K562 (cell line): ENCODE measurements around the gene EPN2. TPM values are rescaled to one million over a fixed set of nuclear protein-coding genes. Genes with fewer than 3 reads are reported as not detected.

Experiments
- ATAC-seq: fragments of 200-7000 bp; cut with Tn5 transposase; 3 replicates; pipeline ENCODE4 v1.9.1; 2020; ENCODE audit warnings: moderate library complexity
- BruUV-seq: library from RNA; stranded (reverse); fragments of 400-500 nt; replicated peaks from 2 replicates; lab custom pipeline; 2021; lab: Mats Ljungman, UMichigan
- CTCF ChIA-PET: fragments of 300-600 bp; formaldehyde crosslinking; extraction: SDS; loops from one replicate; lab custom pipeline; 2021; ENCODE audit warnings: low intra/inter-chr PET ratio; lab: Yijun Ruan, JAX
- POLR2A ChIA-PET: fragments of 300-600, 350-650 bp; sonication (Branson Sonifier 250); formaldehyde crosslinking; extraction: SDS; loops from one replicate; lab custom pipeline; 2021; ENCODE audit warnings: antibody characterized with exemption, inconsistent platforms; lab: Yijun Ruan, JAX
- DNase-seq, 4 experiments: peaks; one replicate each; pipeline versions ENCODE4 v3.0.0 to v3.0.0-alpha.2; 2011 to 2018; ENCODE audit warnings: low spot score in 3 of 4, mixed read lengths in 3 of 4; ENCODE audit errors: extremely low read depth in 1 of 4
- FAIRE-seq: peaks from 2 replicates; lab custom pipeline; 2011; peaks lifted over from hg19 to GRCh38; lab: Jason Lieb, UNC
- H2AFZ ChIP-seq: 2 replicates; pipeline ENCODE4 v1.6.0; 2011; ENCODE audit warnings: low read depth, low read length, control low read depth, inconsistent platforms
- H3K27ac ChIP-seq: fragments of 200-600 bp; 3 replicates; pipeline ENCODE4 v1.8.0; 2011; ENCODE audit warnings: low read depth, mild to moderate bottlenecking, control low read depth, inconsistent platforms, low read length, moderate library complexity, mixed read lengths; ENCODE audit errors: extremely low read depth
- H3K27me3 ChIP-seq, 2 experiments: fragments of 300-600 bp in 1 of 2; 2 replicates in 1 of 2; 3 replicates in 1 of 2; pipeline versions ENCODE4 v1.6.0 to v1.8.0; 2011; ENCODE audit warnings: inconsistent platforms in 2 of 2, low read length in 2 of 2, mild to moderate bottlenecking in 1 of 2, mixed read lengths in 1 of 2, moderate library complexity in 1 of 2; ENCODE audit not compliant: control insufficient read depth in 2 of 2, insufficient read depth in 2 of 2
- H3K36me3 ChIP-seq: fragments of 300-600 bp; 3 replicates; pipeline ENCODE4 v1.8.0; 2011; ENCODE audit warnings: mild to moderate bottlenecking, low read length, inconsistent platforms; ENCODE audit not compliant: control insufficient read depth, insufficient read depth
- H3K4me1 ChIP-seq, 2 experiments: fragments of 200-600 bp in 1 of 2; replicated peaks in 1 of 2; 2 replicates in 1 of 2; 3 replicates in 1 of 2; pipeline versions ENCODE4 v1.5.1 to v1.8.0; 2011; ENCODE audit warnings: inconsistent platforms in 2 of 2, low read length in 2 of 2, mild to moderate bottlenecking in 1 of 2, mixed read lengths in 1 of 2, moderate library complexity in 1 of 2; ENCODE audit not compliant: control insufficient read depth in 2 of 2, insufficient read depth in 2 of 2
- H3K4me2 ChIP-seq: 2 replicates; pipeline ENCODE4 v1.6.1; 2011; ENCODE audit warnings: low read length, control low read depth, inconsistent platforms, mixed read lengths; ENCODE audit not compliant: insufficient read depth
- H3K4me3 ChIP-seq: fragments of 200-600 bp; sonication (generic), shearing (Covaris generic); 2 replicates; pipeline ENCODE4 v1.5.1; 2016; ENCODE audit warnings: control low read depth, inconsistent platforms
- H3K79me2 ChIP-seq: fragments of 200-600 bp; 3 replicates; pipeline ENCODE4 v1.8.0; 2011; ENCODE audit warnings: low read length, inconsistent platforms; ENCODE audit not compliant: control insufficient read depth, insufficient read depth
- H3K9ac ChIP-seq, 2 experiments: 2 replicates each; pipeline versions ENCODE4 v1.6.0 to v1.6.1; 2011; ENCODE audit warnings: low read depth in 2 of 2, low read length in 2 of 2, control low read depth in 1 of 2, inconsistent platforms in 1 of 2, mild to moderate bottlenecking in 1 of 2, mixed read lengths in 1 of 2; ENCODE audit not compliant: insufficient read depth in 1 of 2
- H3K9me1 ChIP-seq: one replicate; pipeline ENCODE4 v1.6.0; 2011; ENCODE audit warnings: inconsistent platforms, mild to moderate bottlenecking, low read length, moderate library complexity; ENCODE audit not compliant: control insufficient read depth, insufficient read depth
- H3K9me3 ChIP-seq: replicated peaks from 2 replicates; pipeline ENCODE4 v1.5.1; 2011; ENCODE audit warnings: low read depth, low read length, inconsistent platforms; ENCODE audit not compliant: control insufficient read depth, insufficient read depth
- H4K20me1 ChIP-seq: replicated peaks from 2 replicates; pipeline ENCODE4 v1.6.1; 2011; ENCODE audit warnings: low read length, inconsistent platforms, mixed read lengths; ENCODE audit not compliant: control insufficient read depth, insufficient read depth
- BRD4 ChIP-seq: fragments of 200-600 bp; sonication (generic); IDR thresholded peaks from 2 replicates; pipeline ENCODE4 v1.6.1; 2017; ENCODE audit warnings: inconsistent platforms
- C11orf30 ChIP-seq: fragments of 450-650 bp; IDR thresholded peaks from 2 replicates; pipeline ENCODE4 v1.6.1; 2016; ENCODE audit warnings: low read depth, mild to moderate bottlenecking
- CBFA2T3 ChIP-seq: fragments of 450-650 bp; IDR thresholded peaks from 2 replicates; pipeline ENCODE4 v1.6.1; 2017
- CGGBP1 ChIP-seq: fragments of 250-450 bp; sonication (Bioruptor Pico); IDR thresholded peaks from 2 replicates; pipeline ENCODE4 v1.9.0; 2021; ENCODE audit warnings: mild to moderate bottlenecking
- EP300 ChIP-seq: IDR thresholded peaks from 2 replicates; pipeline ENCODE4 v1.6.1; 2012; ENCODE audit warnings: low read length, improper control_type of control experiment
- ETV5 ChIP-seq: sonication (generic); formaldehyde crosslinking; IDR thresholded peaks from 2 replicates; pipeline ENCODE4 v1.4.0; 2020; ENCODE audit warnings: low read depth, mild to moderate bottlenecking, missing genetic modification reagents
- GTF2E2 ChIP-seq: fragments of 200-800 bp; sonication (Bioruptor generic); IDR thresholded peaks from 2 replicates; pipeline ENCODE4 v1.6.1; 2016; ENCODE audit warnings: missing genetic modification characterization, missing compliant biosample characterization
- HES1 ChIP-seq: fragments of 450-650 bp; IDR thresholded peaks from 2 replicates; pipeline ENCODE4 v1.6.1; 2016; ENCODE audit warnings: low read depth, mild to moderate bottlenecking, moderate library complexity
- HMG20B ChIP-seq: fragments of 250-450 bp; sonication (Bioruptor Pico); IDR thresholded peaks from 2 replicates; pipeline ENCODE4 v1.5.0; 2021; ENCODE audit warnings: mild to moderate bottlenecking
- LCOR ChIP-seq: sonication (generic); formaldehyde crosslinking; IDR thresholded peaks from 2 replicates; pipeline ENCODE4 v1.8.0; 2022; ENCODE audit warnings: mild to moderate bottlenecking, missing genetic modification reagents
- MXD1 ChIP-seq: fragments of 250-450 bp; sonication (Bioruptor Pico); IDR thresholded peaks from 2 replicates; pipeline ENCODE4 v1.8.0; 2021; ENCODE audit warnings: borderline replicate concordance, mild to moderate bottlenecking, moderate library complexity; ENCODE audit not compliant: poor library complexity, severe bottlenecking
- NR0B1 ChIP-seq: fragments of 450-650 bp; IDR thresholded peaks from one replicate; pipeline ENCODE4 v1.6.1; 2018; ENCODE audit warnings: mild to moderate bottlenecking, moderate library complexity; ENCODE audit not compliant: partially characterized antibody
- PHB ChIP-seq: fragments of 250-450 bp; sonication (Bioruptor Pico); IDR thresholded peaks from 2 replicates; pipeline ENCODE4 v1.5.0; 2021
- SIRT6 ChIP-seq: IDR thresholded peaks from one replicate; pipeline ENCODE4 v1.6.1; 2012; ENCODE audit warnings: low read depth, mild to moderate bottlenecking, control low read depth, inconsistent platforms, low read length, moderate library complexity
- TBL1XR1 ChIP-seq, 2 experiments: IDR thresholded peaks; 2 replicates each; pipeline ENCODE4 v1.6.1; 2012; ENCODE audit warnings: improper control_type of control experiment in 2 of 2, low read length in 2 of 2, mild to moderate bottlenecking in 1 of 2
- TSC22D4 ChIP-seq: fragments of 450-650 bp; IDR thresholded peaks from 2 replicates; pipeline ENCODE4 v1.6.1; 2016; ENCODE audit warnings: missing genetic modification characterization, missing biosample characterization, control low read depth
- ZBTB49 ChIP-seq: sonication (generic); formaldehyde crosslinking; IDR thresholded peaks from 2 replicates; pipeline ENCODE4 v1.8.0; 2022; ENCODE audit warnings: missing genetic modification reagents, mild to moderate bottlenecking, borderline replicate concordance
- ZFP36 ChIP-seq: fragments of 150-350 bp; IDR thresholded peaks from 2 replicates; pipeline ENCODE4 v1.6.1; 2018; ENCODE audit warnings: low read length, low read depth; ENCODE audit not compliant: partially characterized antibody
- ZNF75A ChIP-seq: fragments of 450-650 bp; formaldehyde crosslinking; IDR thresholded peaks from 2 replicates; pipeline ENCODE4 v1.4.0; 2020; ENCODE audit warnings: mild to moderate bottlenecking
- WGBS: fragments of 100-300 bp; shearing (Covaris generic); methylation state at CpG from one replicate; pipeline ENCODE4 v1.1.6; 2016; ENCODE audit warnings: low coverage, mixed read lengths; ENCODE audit not compliant: insufficient coverage; ENCODE audit errors: missing lambda C conversion rate; 5-methylcytosine and 5-hydroxymethylcytosine counted together
- in situ Hi-C: fragments of 300-500 bp; cut with MboI; formaldehyde crosslinking; loops from 4 replicates; pipeline ENCODE4 v1.15.0; 2018; ENCODE audit warnings: inconsistent platforms, mixed read lengths
- intact Hi-C: fragments of 100-400 bp; cut with micrococcal nuclease; formaldehyde crosslinking; loops from 2 replicates; pipeline ENCODE4 v1.14.2; 2022
- polyA plus RNA-seq, 8 experiments: library from polyadenylated mRNA; depleted of rRNA in 4 of 8; stranded (reverse) in 5 of 8; unstranded in 3 of 8; fragments of >200 nt; fragmentation: Nextera tagmentation in 2 of 8; fragmentation: Illumina TruSeq in 1 of 8; extraction: Ambion mirVana in 2 of 8; extraction: Trizol in 1 of 8; gene quantifications; 2 replicates each; pipeline versions ENCODE4 v1.2.1 to v1.2.3, GENCODE V29; 2011 to 2014; ENCODE audit warnings: inconsistent platforms in 1 of 8, missing spikeins in 1 of 8
- total RNA-seq, 7 experiments: library from RNA; depleted of rRNA in 6 of 7; stranded (reverse); fragments of >200 nt in 6 of 7; fragmentation: Illumina TruSeq in 2 of 7; extraction: Trizol in 2 of 7; gene quantifications; 2 replicates each; pipeline versions ENCODE4 v1.2.1 to v1.2.3, GENCODE V29; 2011 to 2021; ENCODE audit warnings: low replicate concordance in 1 of 7

The EPN2 gene
- total and polyA plus RNA-seq, 9 of the 15 experiments (the other 6 are each of a cell fraction or from before 2014, with no cell fraction given), result 1.0 to 12.9 (median 8.9) TPM

GRCh38 chr17:19275457-19276127 is 38.4 kb downstream of the EPN2 start:
- peaks cover 4% of the 10 kb centered on the region; the same call in 1 of the 3 replicates for H3K36me3 ChIP-seq
- no peaks in the 10 kb centered on the region for H3K9me3 ChIP-seq
- no peak overlapping the region for H3K27ac ChIP-seq
- no peak for FAIRE-seq
- in situ Hi-C loops (no loop called here), intact Hi-C loops (no loop called here)
- H3K9ac ChIP-seq, result no peak overlapping the region
- no peak overlapping the region for H3K4me3 ChIP-seq
- H3K4me2 ChIP-seq, result no peak overlapping the region
- H3K79me2 ChIP-seq, result 0 out of 3 replicates have a peak, but pooled peaks cover 2% of the 10 kb centered on the region
- H3K27me3 ChIP-seq, result no peaks in the 10 kb centered on the region
- POLR2A ChIA-PET, result no interaction called here
- BruUV-seq, result no TSS peak
- CTCF ChIA-PET, result no interaction called here
- DNase-seq, result no peak
- H4K20me1 ChIP-seq, result peaks cover 6% of the 10 kb centered on the region; the same call in 1 of the 2 replicates
- no peak overlapping the region for H2AFZ ChIP-seq
- H3K4me1 ChIP-seq, result peaks cover 14 to 26% of the 10 kb centered on the region in 2 experiments; a peak in 4 of 5 replicates
- no peak for ATAC-seq
- H3K9me1 ChIP-seq, result no peaks in the 10 kb centered on the region
- 78% methylated on average over 3 of the region's 3 CpGs for WGBS
- TF ChIP-seq MXD1 (CRISPR knock-in tag) (no peak), HES1 (no peak), BRD4 (no peak), ZBTB49 (CRISPR knock-in tag) (no peak), ETV5 (CRISPR knock-in tag) (no peak), TBL1XR1 (IDR thresholded peaks at IDR 0.05; ENCODE audit: low read length in 2 of 2) (no peak), ZFP36 (no peak), ZNF75A (CRISPR knock-in tag) (no peak), LCOR (no peak), PHB (CRISPR knock-in tag) (no peak), C11orf30 (no peak), CBFA2T3 (no peak), NR0B1 (no peak), CGGBP1 (CRISPR knock-in tag) (no peak), HMG20B (CRISPR knock-in tag) (no peak), GTF2E2 (tag) (no peak), EP300 (no peak), TSC22D4 (tag) (no peak), SIRT6 (no peak)
